A549 treated with AZD2906 at 1 μM for 4 hours (cell line): ENCODE measurements around the gene FAAH. TPM values are rescaled to one million over a fixed set of nuclear protein-coding genes. Genes with fewer than 3 reads are reported as not detected.

Source experiments
- total RNA-seq: library from RNA; stranded (reverse); fragments of 200-300 nt; extraction: Qiagen RNA extraction; gene quantifications from 5 replicates; pipeline ENCODE4 v1.2.3, GENCODE V29; 2022

The FAAH gene
- total RNA-seq, result 0.46 to 1.1 TPM (median 0.62 TPM) in 5 replicates

DNA sequence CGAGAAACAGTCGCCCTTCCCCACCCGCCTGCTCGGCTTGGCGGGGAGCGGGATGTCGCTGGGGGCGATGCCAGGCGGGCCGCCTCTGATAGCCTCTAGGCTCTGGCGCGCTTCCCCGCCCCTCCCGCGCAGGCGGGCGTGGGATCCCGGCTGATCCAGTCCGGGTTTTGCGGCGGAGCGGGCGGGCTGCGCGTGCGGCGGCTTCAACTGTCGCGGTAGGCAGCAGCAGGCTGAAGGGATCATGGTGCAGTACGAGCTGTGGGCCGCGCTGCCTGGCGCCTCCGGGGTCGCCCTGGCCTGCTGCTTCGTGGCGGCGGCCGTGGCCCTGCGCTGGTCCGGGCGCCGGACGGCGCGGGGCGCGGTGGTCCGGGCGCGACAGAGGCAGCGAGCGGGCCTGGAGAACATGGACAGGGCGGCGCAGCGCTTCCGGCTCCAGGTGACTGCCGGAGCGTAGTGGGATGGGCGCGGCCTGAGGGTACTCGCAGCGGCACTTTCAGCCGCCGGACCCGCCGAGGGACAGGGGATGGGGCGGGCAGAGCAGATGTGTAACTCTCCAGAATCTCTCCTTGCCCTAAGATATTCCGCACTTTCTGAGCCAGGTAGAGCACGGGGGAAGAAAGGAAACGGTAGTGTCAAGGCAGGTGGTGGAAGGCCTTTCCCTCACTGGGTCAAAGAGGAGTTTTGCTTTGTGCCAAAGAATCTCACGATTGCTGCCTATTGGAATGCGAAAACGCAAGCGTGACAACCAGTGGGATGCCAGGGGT is at the start of gene FAAH:
Gene FAAH, plus strand, starts transcription at position 210 of the 764 bp plus-strand sequence. Its CDS starts 32 bp downstream, at position 242.

Other genes with a start within 250 kb of the FAAH start
- 1.5 to 3.8 TPM (median 2.6 TPM) in 5 replicates for gene TSPAN1, start 219.2 kb upstream of the FAAH start, total RNA-seq
- not detected in 5 replicates for gene P3R3URF, start 217.8 kb upstream of the FAAH start, total RNA-seq
- 38.0 to 45.8 TPM (median 41.7 TPM) in 5 replicates for gene POMGNT1, start 195.9 kb upstream of the FAAH start, total RNA-seq
- not detected in 5 replicates for gene LURAP1, start 191.0 kb upstream of the FAAH start, total RNA-seq
- gene RAD54L, start 146.6 kb upstream of the FAAH start, total RNA-seq, result 9.5 to 11.5 TPM (median 11.1 TPM) in 5 replicates
- gene LRRC41, start 90.7 kb upstream of the FAAH start, total RNA-seq, result 36.6 to 42.8 TPM (median 41.8 TPM) in 5 replicates
- gene UQCRH, start 90.6 kb upstream of the FAAH start, total RNA-seq, result 383 to 522 TPM (median 404 TPM) in 5 replicates
- gene NSUN4, start 53.5 kb upstream of the FAAH start, total RNA-seq, result 11.1 to 14.3 TPM (median 12.9 TPM) in 5 replicates
- gene DMBX1, start 95.5 kb downstream of the FAAH start, total RNA-seq, result 0.49 to 0.93 TPM (median 0.82 TPM) in 5 replicates
- not detected in 5 replicates for gene KNCN, start 157.3 kb downstream of the FAAH start, total RNA-seq
- gene MKNK1, start 210.0 kb downstream of the FAAH start, total RNA-seq, result 16.8 to 20.8 TPM (median 17.8 TPM) in 5 replicates
- 3.7 to 4.2 TPM (median 3.8 TPM) in 5 replicates for gene MOB3C, start 222.5 kb downstream of the FAAH start, total RNA-seq